Smooth muscle cell of bladder (primary cell): ENCODE data around the gene AP3S1. TPM values are rescaled to one million over a fixed set of nuclear protein-coding genes. Genes with fewer than 3 reads are reported as not detected.

Source experiments
- total RNA-seq: library from RNA; depleted of rRNA; stranded (reverse); fragments of >200 nt; gene quantifications from 2 replicates; pipeline ENCODE4 v1.2.3, GENCODE V29; 2014

Gene AP3S1
- 63.6 and 91.8 TPM in 2 replicates for total RNA-seq

DNA sequence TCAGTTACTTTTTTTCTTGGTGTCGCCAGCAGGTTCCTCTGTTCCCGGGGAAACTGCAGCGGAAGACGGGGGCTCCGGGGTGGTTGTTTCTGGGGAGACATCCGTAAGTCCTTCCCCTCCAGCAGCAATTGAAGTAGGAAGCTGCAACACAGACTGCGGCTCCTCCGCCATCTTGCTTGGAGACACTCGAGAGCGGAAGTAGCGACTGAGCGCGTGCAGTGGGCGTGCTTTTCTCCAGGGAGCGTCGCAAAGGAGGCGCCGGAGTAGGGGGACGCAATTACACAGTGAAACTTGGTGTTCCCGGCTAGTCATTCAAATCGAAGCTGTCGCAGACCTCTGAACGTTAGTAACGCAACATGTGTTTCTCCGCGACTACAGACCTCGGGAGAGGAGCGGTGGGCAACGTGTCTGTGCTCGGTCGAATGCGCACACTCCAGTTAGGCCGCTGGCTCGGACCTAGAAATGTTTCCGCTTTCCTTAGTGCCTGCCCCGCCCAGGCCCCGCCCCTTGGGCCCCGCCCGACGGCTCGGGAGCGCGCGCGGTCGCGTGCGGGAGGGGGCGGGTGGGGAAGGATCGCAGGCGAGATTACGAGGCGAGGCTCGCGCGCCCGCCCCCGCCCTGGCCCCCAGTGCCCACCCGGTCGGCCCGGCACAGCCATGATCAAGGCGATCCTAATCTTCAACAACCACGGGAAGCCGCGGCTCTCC is at the start of gene AP3S1, which contains the start of gene ATG12:
TSS of gene AP3S1 (plus strand) at position 554 of the 707 bp plus-strand sequence. CDS start at position 657, 103 bp downstream.
TSS of gene ATG12 (minus strand) at position 184 of the 707 bp plus-strand sequence. CDS start at position 171, 13 bp downstream.

DNA sequence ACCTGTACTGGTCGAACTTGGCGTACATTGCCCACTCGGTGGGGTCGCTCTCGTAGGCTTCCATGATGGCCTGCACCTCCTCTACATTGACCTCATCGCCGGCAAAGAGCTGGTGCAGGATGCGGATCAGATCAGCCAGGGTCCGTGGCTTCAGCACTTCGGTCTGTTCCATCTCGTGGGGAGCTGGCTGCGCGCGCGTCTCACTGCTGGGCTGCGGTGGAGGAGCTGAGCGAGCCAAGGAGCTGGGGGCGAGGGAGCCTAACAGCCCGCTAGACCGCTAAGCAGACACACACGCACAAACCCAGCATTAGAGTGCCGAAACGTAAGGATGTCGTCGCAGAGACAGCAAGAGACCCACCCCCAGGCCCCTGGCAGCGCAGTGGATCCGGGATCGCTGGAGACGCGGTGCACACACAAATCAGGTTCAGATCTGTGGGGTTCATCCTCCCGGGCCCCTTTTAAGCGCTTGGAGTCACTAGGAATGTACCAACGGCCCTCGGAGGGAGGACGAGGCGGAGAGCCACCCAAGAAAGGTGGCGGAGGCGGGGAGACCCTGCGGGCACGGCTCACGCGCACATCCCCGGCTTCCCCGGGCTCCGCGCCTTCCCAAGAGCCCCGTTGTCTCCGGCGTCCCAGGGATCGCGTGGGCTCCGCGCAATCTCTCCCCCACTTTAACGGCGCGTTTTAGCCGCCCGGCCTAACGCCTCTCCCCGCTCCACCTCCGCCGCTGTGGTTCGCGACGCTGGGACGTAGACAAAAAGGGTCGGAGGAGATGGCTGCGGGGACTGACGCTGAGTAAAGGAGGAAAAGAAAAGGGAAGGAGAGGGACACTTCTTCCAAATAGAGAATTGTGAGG is 25.3 kb upstream of the AP3S1 start, which contains the start of gene CDO1:
TSS of gene CDO1 (minus strand) at position 434 of the 856 bp plus-strand sequence. CDS start at position 172, 262 bp downstream.

DNA sequence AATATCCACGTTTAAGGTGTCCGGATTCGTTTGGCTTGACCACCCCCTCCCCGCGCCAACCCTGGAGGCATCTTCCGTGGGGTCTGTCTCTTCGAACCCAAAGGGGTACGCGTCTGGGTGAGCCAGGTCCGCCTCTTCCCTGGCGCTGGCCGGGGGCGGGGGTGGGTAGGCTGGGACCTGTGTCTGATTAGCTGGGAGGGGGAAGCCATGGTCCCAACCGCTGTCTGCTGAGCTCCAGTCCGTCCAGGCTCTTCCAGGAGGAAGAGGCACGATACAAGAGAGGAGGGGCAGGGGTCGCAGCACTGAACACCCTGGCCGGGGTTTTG is 120.5 kb downstream of the AP3S1 start, which contains the start of gene LVRN:
TSS of gene LVRN (plus strand) at position 237 of the 326 bp plus-strand sequence. CDS start 143 bp downstream, outside the sequence.

Other genes with a start within 250 kb of the AP3S1 start
- gene TICAM2, start 239.5 kb upstream of the AP3S1 start, total RNA-seq = 2.8 and 3.3 TPM in 2 replicates
- 132 and 142 TPM in 2 replicates for gene TMED7, start 215.9 kb upstream of the AP3S1 start, total RNA-seq
- 2.6 and 7.7 TPM in 2 replicates for gene CDO1, start 25.3 kb upstream of the AP3S1 start, total RNA-seq
- gene ATG12, start 370 bp upstream of the AP3S1 start, total RNA-seq = 28.0 and 36.0 TPM in 2 replicates
- gene LVRN, start 120.5 kb downstream of the AP3S1 start, total RNA-seq = 0.18 and 0.28 TPM in 2 replicates
- gene ARL14EPL, start 190.5 kb downstream of the AP3S1 start, total RNA-seq = 0.18 TPM in 1 of 2 replicates, not detected in the other
- gene COMMD10, start 243.1 kb downstream of the AP3S1 start, total RNA-seq = 24.9 and 26.5 TPM in 2 replicates